ENCODE measurements around the gene ST3GAL3. TPM values are rescaled to one million over a fixed set of nuclear protein-coding genes. Genes with fewer than 3 reads are reported as not detected.
"Not testable (repeated sequence)": the region's sequence is repeated elsewhere in the genome, so short reads cannot be mapped to it uniquely, and the experiment has no call there.

Gene ST3GAL3
- total and polyA plus RNA-seq, 7 donors: 22.2 to 53.2 (median 44.5) TPM

GRCh38 chr1:43716559-43717281 lies 9.4 kb downstream of the ST3GAL3 start:
- TF ChIP-seq CTCF (IDR thresholded peaks at IDR 0.05): no peak
- 33 to 55% (median 38%) methylated on average over 15 of the region's 15 CpGs for WGBS, 3 donors
- H3K27me3 ChIP-seq (ENCODE audit: insufficient read depth in 3 of 3, low read length in 2 of 3): no peaks in the 10 kb centered on the region
- peak overlapping the region; percentile 85 for H3K27ac ChIP-seq
- H3K9me3 ChIP-seq: no peaks in the 10 kb centered on the region
- no peaks in the 10 kb centered on the region for H3K36me3 ChIP-seq (ENCODE audit: insufficient read depth in 1 of 2, low read depth in 1 of 2)
- peaks cover 54% of the 10 kb centered on the region for H3K4me1 ChIP-seq
- no peak for DNase-seq
- peak overlapping the region; percentile 15 for H3K4me3 ChIP-seq
- ATAC-seq: peak; percentile 79 to 82 (median 82)
- intact Hi-C loops (cut with DNase I): no loop called here

GRCh38 chr1:43719063-43719462 lies 11.7 kb downstream of the ST3GAL3 start:
- TF ChIP-seq CTCF (IDR thresholded peaks at IDR 0.05): no peak
- peak in 1 of 2 donors; percentile 18 for DNase-seq

GRCh38 chr1:43719670-43720419 lies 12.5 kb downstream of the ST3GAL3 start:
- ATAC-seq (peak; percentile 42 to 51 (median 46)), DNase-seq (peak in 1 of 2 donors; percentile 25)
- H3K27ac ChIP-seq: peak overlapping the region; percentile 85
- H3K4me1 ChIP-seq: peaks cover 52% of the 10 kb centered on the region
- H3K36me3 ChIP-seq (ENCODE audit: insufficient read depth in 1 of 2, low read depth in 1 of 2); H3K9me3 ChIP-seq; intact Hi-C loops (cut with DNase I); H3K27me3 ChIP-seq (ENCODE audit: insufficient read depth in 3 of 3, low read length in 2 of 3): not testable (repeated sequence)
- H3K4me3 ChIP-seq: peak overlapping the region; percentile 38
- 42 to 67% (median 42%) methylated on average over 10 of the region's 10 CpGs for WGBS, 3 donors

More at GRCh38 chr1:43719063-43719462, 11.7 kb downstream of the ST3GAL3 start:
- 65 to 94% (median 76%) methylated on average over 6 of the region's 6 CpGs for WGBS, 3 donors
- peaks cover 53% of the 10 kb centered on the region for H3K4me1 ChIP-seq
- H3K27ac ChIP-seq: peak overlapping the region; percentile 85
- H3K36me3 ChIP-seq (ENCODE audit: insufficient read depth in 1 of 2, low read depth in 1 of 2): no peaks in the 10 kb centered on the region
- no peaks in the 10 kb centered on the region for H3K27me3 ChIP-seq (ENCODE audit: insufficient read depth in 3 of 3, low read length in 2 of 3)
- H3K4me3 ChIP-seq: peak overlapping the region; percentile 38
- intact Hi-C loops (cut with DNase I): no loop called here
- peak in 2 of 4 donors; percentile 16 to 18 for ATAC-seq
- no peaks in the 10 kb centered on the region for H3K9me3 ChIP-seq

GRCh38 chr1:43722810-43723209 lies 15.5 kb downstream of the ST3GAL3 start:
- Histone ChIP-seq H3K4me3 (no peak overlapping the region), H3K9me3 (no peaks in the 10 kb centered on the region), H3K27me3 (ENCODE audit: insufficient read depth in 3 of 3, low read length in 2 of 3) (no peaks in the 10 kb centered on the region), H3K36me3 (ENCODE audit: insufficient read depth in 1 of 2, low read depth in 1 of 2) (no peaks in the 10 kb centered on the region), H3K27ac (no peak overlapping the region), H3K4me1 (peaks cover 27% of the 10 kb centered on the region)
- intact Hi-C loops (cut with DNase I): no loop called here
- ATAC-seq (no peak), DNase-seq (no peak)
- TF ChIP-seq CTCF (IDR thresholded peaks at IDR 0.05): no peak
- 90 to 100% (median 97%) methylated on average over 2 of the region's 2 CpGs for WGBS, 3 donors

- H3K4me3 ChIP-seq: no peak overlapping the region
Measured at GRCh38 chr1:43729816-43730463, 22.6 kb downstream of the ST3GAL3 start.

More at GRCh38 chr1:43729816-43730463, 22.6 kb downstream of the ST3GAL3 start:
- peaks cover 28% of the 10 kb centered on the region for H3K4me1 ChIP-seq
- peak; percentile 24 for TF ChIP-seq CTCF (IDR thresholded peaks at IDR 0.05)
- H3K36me3 ChIP-seq (ENCODE audit: insufficient read depth in 1 of 2, low read depth in 1 of 2): no peaks in the 10 kb centered on the region
- WGBS, 3 donors: 56 to 73% (median 66%) methylated on average over 4 of the region's 4 CpGs
- no peak for DNase-seq
- H3K27ac ChIP-seq: peak overlapping the region; percentile 63
- no peaks in the 10 kb centered on the region for H3K27me3 ChIP-seq (ENCODE audit: insufficient read depth in 3 of 3, low read length in 2 of 3)
- peak; percentile 52 to 75 (median 56) for ATAC-seq
- no peaks in the 10 kb centered on the region for H3K9me3 ChIP-seq
- intact Hi-C loops (cut with DNase I): no loop called here

Measured in psoas muscle (tissue), 8 donors.